ENCODE results near the gene DKC1. TPM values are rescaled to one million over a fixed set of nuclear protein-coding genes. Genes with fewer than 3 reads are reported as not detected.

The DKC1 gene
- total and polyA plus RNA-seq, 2 of the 13 experiments (the other 11 are each of a cell fraction or from before 2014, with no cell fraction given): 61.6 to 102 TPM

DNA sequence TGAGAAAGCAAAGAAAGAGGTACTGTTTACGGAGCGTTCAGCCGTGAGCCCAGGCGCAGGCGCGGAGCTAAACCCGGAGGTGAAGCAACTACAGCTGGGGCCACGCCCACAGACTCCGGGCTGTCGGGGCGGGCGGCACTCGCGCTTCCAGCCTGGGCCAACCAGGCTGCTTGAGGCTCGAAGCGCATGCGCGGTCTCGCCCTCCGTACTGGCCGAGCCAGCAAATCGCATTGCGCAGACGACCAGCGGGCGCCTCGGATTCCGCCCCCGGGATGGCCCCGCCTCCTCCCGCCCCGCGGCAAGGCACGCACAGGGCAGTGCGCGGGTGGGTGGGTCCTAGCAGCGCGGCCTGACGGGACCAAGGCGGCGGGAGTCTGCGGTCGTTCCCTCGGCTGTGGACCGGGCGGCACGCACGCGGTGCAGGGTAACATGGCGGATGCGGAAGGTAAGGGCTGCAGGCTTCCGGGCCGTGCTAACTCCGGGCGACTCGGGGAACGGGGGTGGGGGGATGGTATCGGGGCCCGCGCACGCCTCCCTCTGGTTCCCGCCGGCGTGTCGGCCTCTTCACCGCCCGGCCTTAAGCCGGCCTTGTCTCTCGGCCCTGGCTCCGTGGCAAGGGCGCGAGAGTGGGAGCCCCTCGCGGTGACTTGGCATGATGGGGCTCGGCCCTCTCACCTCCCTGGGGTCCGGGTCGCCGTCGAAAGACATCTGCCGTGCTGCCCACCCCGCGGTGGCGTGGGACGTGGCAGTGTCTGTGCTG lies at the start of gene DKC1 (continued):
- TF ChIP-seq, protein P1, sequence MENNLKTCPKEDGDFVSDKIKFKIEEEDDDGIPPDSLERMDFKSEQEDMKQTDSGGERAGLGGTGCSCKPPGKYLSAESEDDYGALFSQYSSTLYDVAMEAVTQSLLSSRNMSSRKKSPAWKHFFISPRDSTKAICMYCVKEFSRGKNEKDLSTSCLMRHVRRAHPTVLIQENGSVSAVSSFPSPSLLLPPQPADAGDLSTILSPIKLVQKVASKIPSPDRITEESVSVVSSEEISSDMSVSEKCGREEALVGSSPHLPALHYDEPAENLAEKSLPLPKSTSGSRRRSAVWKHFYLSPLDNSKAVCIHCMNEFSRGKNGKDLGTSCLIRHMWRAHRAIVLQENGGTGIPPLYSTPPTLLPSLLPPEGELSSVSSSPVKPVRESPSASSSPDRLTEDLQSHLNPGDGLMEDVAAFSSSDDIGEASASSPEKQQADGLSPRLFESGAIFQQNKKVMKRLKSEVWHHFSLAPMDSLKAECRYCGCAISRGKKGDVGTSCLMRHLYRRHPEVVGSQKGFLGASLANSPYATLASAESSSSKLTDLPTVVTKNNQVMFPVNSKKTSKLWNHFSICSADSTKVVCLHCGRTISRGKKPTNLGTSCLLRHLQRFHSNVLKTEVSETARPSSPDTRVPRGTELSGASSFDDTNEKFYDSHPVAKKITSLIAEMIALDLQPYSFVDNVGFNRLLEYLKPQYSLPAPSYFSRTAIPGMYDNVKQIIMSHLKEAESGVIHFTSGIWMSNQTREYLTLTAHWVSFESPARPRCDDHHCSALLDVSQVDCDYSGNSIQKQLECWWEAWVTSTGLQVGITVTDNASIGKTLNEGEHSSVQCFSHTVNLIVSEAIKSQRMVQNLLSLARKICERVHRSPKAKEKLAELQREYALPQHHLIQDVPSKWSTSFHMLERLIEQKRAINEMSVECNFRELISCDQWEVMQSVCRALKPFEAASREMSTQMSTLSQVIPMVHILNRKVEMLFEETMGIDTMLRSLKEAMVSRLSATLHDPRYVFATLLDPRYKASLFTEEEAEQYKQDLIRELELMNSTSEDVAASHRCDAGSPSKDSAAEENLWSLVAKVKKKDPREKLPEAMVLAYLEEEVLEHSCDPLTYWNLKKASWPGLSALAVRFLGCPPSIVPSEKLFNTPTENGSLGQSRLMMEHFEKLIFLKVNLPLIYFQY (CRISPR knock-in tag; IDR thresholded peaks at IDR 0.05; ENCODE audit: borderline replicate concordance): no peak
- no peak for TF ChIP-seq HOXA7 (CRISPR knock-in tag; IDR thresholded peaks at IDR 0.05)
- no peak for TF ChIP-seq ZNF431 (CRISPR knock-in tag; IDR thresholded peaks at IDR 0.05; ENCODE audit: borderline replicate concordance, low read depth)
- TF ChIP-seq KLF11 (CRISPR knock-in tag; IDR thresholded peaks at IDR 0.05): no peak
- TF ChIP-seq ZNF841 (CRISPR knock-in tag; IDR thresholded peaks at IDR 0.05; ENCODE audit: borderline replicate concordance): no peak
- no peak for TF ChIP-seq ZNF337 (CRISPR knock-in tag; IDR thresholded peaks at IDR 0.05; ENCODE audit: borderline replicate concordance, low read depth)
- no peak for TF ChIP-seq ZNF546 (CRISPR knock-in tag; conservative IDR thresholded peaks at IDR 0.05)
- TF ChIP-seq RELA (CRISPR knock-in tag; IDR thresholded peaks at IDR 0.05): no peak
- TF ChIP-seq KMT2A (CRISPR knock-in tag; IDR thresholded peaks at IDR 0.05): peak; percentile 53; the same call in 1 of the 2 replicates
- TF ChIP-seq, protein P2, sequence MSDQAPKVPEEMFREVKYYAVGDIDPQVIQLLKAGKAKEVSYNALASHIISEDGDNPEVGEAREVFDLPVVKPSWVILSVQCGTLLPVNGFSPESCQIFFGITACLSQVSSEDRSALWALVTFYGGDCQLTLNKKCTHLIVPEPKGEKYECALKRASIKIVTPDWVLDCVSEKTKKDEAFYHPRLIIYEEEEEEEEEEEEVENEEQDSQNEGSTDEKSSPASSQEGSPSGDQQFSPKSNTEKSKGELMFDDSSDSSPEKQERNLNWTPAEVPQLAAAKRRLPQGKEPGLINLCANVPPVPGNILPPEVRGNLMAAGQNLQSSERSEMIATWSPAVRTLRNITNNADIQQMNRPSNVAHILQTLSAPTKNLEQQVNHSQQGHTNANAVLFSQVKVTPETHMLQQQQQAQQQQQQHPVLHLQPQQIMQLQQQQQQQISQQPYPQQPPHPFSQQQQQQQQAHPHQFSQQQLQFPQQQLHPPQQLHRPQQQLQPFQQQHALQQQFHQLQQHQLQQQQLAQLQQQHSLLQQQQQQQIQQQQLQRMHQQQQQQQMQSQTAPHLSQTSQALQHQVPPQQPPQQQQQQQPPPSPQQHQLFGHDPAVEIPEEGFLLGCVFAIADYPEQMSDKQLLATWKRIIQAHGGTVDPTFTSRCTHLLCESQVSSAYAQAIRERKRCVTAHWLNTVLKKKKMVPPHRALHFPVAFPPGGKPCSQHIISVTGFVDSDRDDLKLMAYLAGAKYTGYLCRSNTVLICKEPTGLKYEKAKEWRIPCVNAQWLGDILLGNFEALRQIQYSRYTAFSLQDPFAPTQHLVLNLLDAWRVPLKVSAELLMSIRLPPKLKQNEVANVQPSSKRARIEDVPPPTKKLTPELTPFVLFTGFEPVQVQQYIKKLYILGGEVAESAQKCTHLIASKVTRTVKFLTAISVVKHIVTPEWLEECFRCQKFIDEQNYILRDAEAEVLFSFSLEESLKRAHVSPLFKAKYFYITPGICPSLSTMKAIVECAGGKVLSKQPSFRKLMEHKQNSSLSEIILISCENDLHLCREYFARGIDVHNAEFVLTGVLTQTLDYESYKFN (CRISPR knock-in tag; conservative IDR thresholded peaks at IDR 0.05): no peak
- no peak for TF ChIP-seq MBD4 (IDR thresholded peaks at IDR 0.05; ENCODE audit: borderline replicate concordance, low read length)
- no peak for TF ChIP-seq ONECUT2 (CRISPR knock-in tag; IDR thresholded peaks at IDR 0.05)
- no peak for TF ChIP-seq GTF2F1 (IDR thresholded peaks at IDR 0.05; ENCODE audit: low read length)
- TF ChIP-seq, protein P3, sequence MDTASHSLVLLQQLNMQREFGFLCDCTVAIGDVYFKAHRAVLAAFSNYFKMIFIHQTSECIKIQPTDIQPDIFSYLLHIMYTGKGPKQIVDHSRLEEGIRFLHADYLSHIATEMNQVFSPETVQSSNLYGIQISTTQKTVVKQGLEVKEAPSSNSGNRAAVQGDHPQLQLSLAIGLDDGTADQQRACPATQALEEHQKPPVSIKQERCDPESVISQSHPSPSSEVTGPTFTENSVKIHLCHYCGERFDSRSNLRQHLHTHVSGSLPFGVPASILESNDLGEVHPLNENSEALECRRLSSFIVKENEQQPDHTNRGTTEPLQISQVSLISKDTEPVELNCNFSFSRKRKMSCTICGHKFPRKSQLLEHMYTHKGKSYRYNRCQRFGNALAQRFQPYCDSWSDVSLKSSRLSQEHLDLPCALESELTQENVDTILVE (CRISPR knock-in tag; IDR thresholded peaks at IDR 0.05): no peak
- TF ChIP-seq ZNF83 (CRISPR knock-in tag; IDR thresholded peaks at IDR 0.05; ENCODE audit: borderline replicate concordance): no peak
- TF ChIP-seq ZFP37 (CRISPR knock-in tag; IDR thresholded peaks at IDR 0.05; ENCODE audit: borderline replicate concordance): no peak
- TF ChIP-seq ZNF33A (CRISPR knock-in tag; IDR thresholded peaks at IDR 0.05; ENCODE audit: borderline replicate concordance): no peak
- no peak for TF ChIP-seq ZBTB1 (CRISPR knock-in tag; IDR thresholded peaks at IDR 0.05; ENCODE audit: borderline replicate concordance)
- no peak for TF ChIP-seq ZNF775 (CRISPR knock-in tag; IDR thresholded peaks at IDR 0.05; ENCODE audit: borderline replicate concordance)
- no peak for TF ChIP-seq ZNF724P (CRISPR knock-in tag; IDR thresholded peaks at IDR 0.05; ENCODE audit: borderline replicate concordance)
- no peak for TF ChIP-seq TCF7L2 (IDR thresholded peaks at IDR 0.05; ENCODE audit: low read depth, low read length)

Data from HepG2 (cell line).